Astrocyte (in vitro differentiated cells and primary cell): ENCODE results near the gene ADAMTSL2.

Experiments
- CTCF ChIP-seq: IDR thresholded peaks from 2 replicates; pipeline ENCODE4 v1.5.1; 2011; ENCODE audit warnings: low read depth, mild to moderate bottlenecking, inconsistent platforms, low read length, moderate library complexity; ENCODE audit not compliant: insufficient read depth
- EZH2 ChIP-seq: IDR thresholded peaks from 2 replicates; pipeline ENCODE4 v1.6.1; 2012; ENCODE audit warnings: mild to moderate bottlenecking, low read length, inconsistent platforms; ENCODE audit not compliant: insufficient read depth

DNA sequence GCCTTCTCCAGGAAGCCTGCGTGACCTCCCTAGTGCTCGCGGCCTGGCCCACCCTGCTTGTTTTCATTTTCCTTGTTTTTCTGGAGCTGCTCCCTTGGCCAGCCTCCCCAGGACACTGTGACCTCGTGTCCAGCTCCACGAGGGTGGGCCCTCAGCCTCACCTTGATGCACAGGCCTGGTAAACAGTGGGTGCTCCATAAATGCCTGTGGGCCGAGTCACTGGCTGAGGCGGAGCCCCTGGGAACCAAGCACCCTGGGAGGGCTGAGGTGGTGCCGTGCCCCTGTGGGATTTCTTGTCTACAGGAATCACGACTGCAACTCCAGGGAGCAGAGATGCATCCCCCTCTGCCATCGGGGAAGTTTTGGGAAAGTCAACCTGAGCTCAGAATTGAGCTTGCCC is 57.5 kb downstream of the ADAMTSL2 start:
- TF ChIP-seq CTCF (no peak), EZH2 (no peak)
